Sigmoid colon (tissue), 4 donors: Measurements from ENCODE around the gene PIGA.

ENCODE experiments used
- CTCF ChIP-seq, 4 experiments: fragments of 450-650 bp in 3 of 4; fragments of 200-600 bp in 1 of 4; IDR thresholded peaks; one replicate each; pipeline ENCODE4 v1.5.1; 2016 to 2019; ENCODE audit warnings: antibody characterized with exemption in 4 of 4, mild to moderate bottlenecking in 3 of 4, moderate library complexity in 2 of 4
- EP300 ChIP-seq, 4 donors: sonication (generic); formaldehyde crosslinking; IDR thresholded peaks; one replicate each; pipeline ENCODE4 v1.6.1; 2017; ENCODE audit warnings: antibody characterized with exemption in 4 of 4
- POLR2A ChIP-seq, 2 donors: fragments of 450-650 bp; IDR thresholded peaks; one replicate each; pipeline ENCODE4 v1.6.1; 2016; ENCODE audit warnings: antibody characterized with exemption in 2 of 2, mild to moderate bottlenecking in 2 of 2, moderate library complexity in 2 of 2

GRCh38 chrX:15298780-15299179 is 36.5 kb downstream of the PIGA start:
- no peak for TF ChIP-seq CTCF (IDR thresholded peaks at IDR 0.05)
- no peak for TF ChIP-seq POLR2A (IDR thresholded peaks at IDR 0.05)
- TF ChIP-seq EP300 (IDR thresholded peaks at IDR 0.05) = no peak
